HL-60 (cell line): ENCODE measurements around the gene PLA2G7.

Experiments
- CTCF ChIP-seq: IDR thresholded peaks from one replicate; pipeline ENCODE4 v1.5.1; 2011; ENCODE audit warnings: low read length, control low read depth, inconsistent platforms; ENCODE audit not compliant: insufficient read depth
- GABPA ChIP-seq: IDR thresholded peaks from 2 replicates; pipeline ENCODE4 v1.6.1; 2012; ENCODE audit warnings: low read depth
- POLR2AphosphoS5 ChIP-seq: IDR thresholded peaks from 2 replicates; pipeline ENCODE4 v1.6.1; 2012; ENCODE audit warnings: low read depth
- SPI1 ChIP-seq: IDR thresholded peaks from 2 replicates; pipeline ENCODE4 v1.6.1; 2012; ENCODE audit warnings: low read depth, mild to moderate bottlenecking, borderline replicate concordance

GRCh38 chr6:46758960-46759753 lies 24.0 kb upstream of the PLA2G7 start:
- no peak for TF ChIP-seq CTCF
- TF ChIP-seq SPI1, result no peak
- no peak for TF ChIP-seq POLR2AphosphoS5
- no peak for TF ChIP-seq GABPA
